SK-N-SH (cell line): ENCODE measurements around the gene CXCL3. TPM values are rescaled to one million over a fixed set of nuclear protein-coding genes. Genes with fewer than 3 reads are reported as not detected.

Source experiments
- CTCF ChIA-PET: fragments of 300-600, 350-600 bp; formaldehyde crosslinking; extraction: SDS; loops from one replicate; lab custom pipeline; 2021; lab: Yijun Ruan, JAX
- POLR2A ChIA-PET: fragments of 350-600 bp; sonication (Branson Sonifier 250); formaldehyde crosslinking; extraction: SDS; loops from one replicate; lab custom pipeline; 2020; ENCODE audit warnings: antibody characterized with exemption, inconsistent platforms; lab: Yijun Ruan, JAX
- DNase-seq: peaks from one replicate; pipeline ENCODE4 v3.0.0; 2012
- H2AFZ ChIP-seq: fragments of 200-600 bp; sonication (generic); 2 replicates; pipeline ENCODE4 v1.8.1; 2016; ENCODE audit warnings: antibody characterized with exemption, mild to moderate bottlenecking, low read depth
- H3F3A ChIP-seq: fragments of 200-600 bp; sonication (generic); replicated peaks from 2 replicates; pipeline ENCODE3; 2016; ENCODE audit warnings: antibody characterized with exemption, mild to moderate bottlenecking; ENCODE audit not compliant: insufficient read depth
- H3K27ac ChIP-seq, 2 experiments: fragments of 200-500 bp in 1 of 2; fragments of 200-600 bp in 1 of 2; sonication (Bioruptor generic) in 1 of 2; sonication (generic), shearing (Covaris generic) in 1 of 2; 2 replicates each; pipeline versions ENCODE4 v1.5.1 to v1.6.1; 2014 to 2016; ENCODE audit warnings: low read depth in 2 of 2, inconsistent platforms in 1 of 2, low read length in 1 of 2, mild to moderate bottlenecking in 1 of 2, mixed read lengths in 1 of 2
- H3K27me3 ChIP-seq: fragments of 200-600 bp; sonication (generic), shearing (Covaris generic); 2 replicates; pipeline ENCODE4 v1.6.1; 2016; ENCODE audit warnings: mixed run types; ENCODE audit not compliant: insufficient read depth
- H3K36me3 ChIP-seq, 2 experiments: fragments of 200-500 bp in 1 of 2; fragments of 200-600 bp in 1 of 2; sonication (Bioruptor generic) in 1 of 2; sonication (generic) in 1 of 2; replicated peaks in 1 of 2; 2 replicates each; pipeline versions ENCODE3 to v1.5.1; 2014 to 2016; ENCODE audit warnings: low read length in 1 of 2, mild to moderate bottlenecking in 1 of 2; ENCODE audit not compliant: insufficient read depth in 2 of 2, control insufficient read depth in 1 of 2
- H3K4me1 ChIP-seq, 2 experiments: fragments of 200-500 bp in 1 of 2; fragments of 200-600 bp in 1 of 2; sonication (Bioruptor generic) in 1 of 2; sonication (generic), shearing (Covaris generic) in 1 of 2; 2 replicates each; pipeline versions ENCODE4 v1.5.1 to v1.6.1; 2014 to 2016; ENCODE audit warnings: low read depth in 1 of 2, low read length in 1 of 2, mixed run types in 1 of 2; ENCODE audit not compliant: insufficient read depth in 2 of 2, control insufficient read depth in 1 of 2
- H3K4me2 ChIP-seq: fragments of 200-600 bp; sonication (generic), shearing (Covaris generic); 2 replicates; pipeline ENCODE4 v1.6.1; 2017; ENCODE audit warnings: mixed run types
- H3K4me3 ChIP-seq, 2 experiments: fragments of 200-500 bp in 1 of 2; fragments of 200-600 bp in 1 of 2; sonication (Bioruptor generic) in 1 of 2; sonication (generic), shearing (Covaris generic) in 1 of 2; 2 replicates each; pipeline versions ENCODE4 v1.5.1 to v1.8.1; 2014 to 2016; ENCODE audit warnings: low read depth in 2 of 2, inconsistent platforms in 1 of 2, low read length in 1 of 2, mild to moderate bottlenecking in 1 of 2, mixed read lengths in 1 of 2, moderate library complexity in 1 of 2
- H3K79me2 ChIP-seq: fragments of 200-600 bp; sonication (generic); 2 replicates; pipeline ENCODE4 v1.8.1; 2017; ENCODE audit warnings: mild to moderate bottlenecking; ENCODE audit not compliant: insufficient read depth
- H3K9ac ChIP-seq: fragments of 200-600 bp; sonication (generic); 2 replicates; pipeline ENCODE4 v1.6.1; 2017; ENCODE audit warnings: mixed run types
- H3K9me2 ChIP-seq: fragments of 200-600 bp; sonication (generic); 2 replicates; pipeline ENCODE4 v1.6.1; 2017; ENCODE audit warnings: mixed run types
- H3K9me3 ChIP-seq: fragments of 200-600 bp; sonication (generic); 2 replicates; pipeline ENCODE4 v1.6.1; 2017; ENCODE audit warnings: mixed run types, mild to moderate bottlenecking, moderate library complexity
- H4K20me1 ChIP-seq: fragments of 200-600 bp; sonication (generic); 2 replicates; pipeline ENCODE4 v1.6.1; 2017; ENCODE audit warnings: mild to moderate bottlenecking, mixed run types; ENCODE audit not compliant: insufficient read depth
- CHD2 ChIP-seq: fragments of 150-350 bp; IDR thresholded peaks from 2 replicates; pipeline ENCODE4 v1.6.1; 2018; ENCODE audit warnings: low read length; ENCODE audit not compliant: partially characterized antibody
- CTCF ChIP-seq: fragments of 200-600 bp; sonication (generic); IDR thresholded peaks from 2 replicates; pipeline ENCODE4 v1.6.1; 2017; ENCODE audit warnings: antibody characterized with exemption, mild to moderate bottlenecking, moderate library complexity
- ELF1 ChIP-seq: IDR thresholded peaks from 2 replicates; pipeline ENCODE4 v1.4.0; 2012
- FOSL2 ChIP-seq: IDR thresholded peaks from 2 replicates; pipeline ENCODE4 v1.4.0; 2012; ENCODE audit warnings: low read depth, mild to moderate bottlenecking, moderate library complexity, borderline replicate concordance
- FOXJ3 ChIP-seq: sonication (generic); formaldehyde crosslinking; IDR thresholded peaks from 2 replicates; pipeline ENCODE4 v1.5.1; 2020; ENCODE audit warnings: mild to moderate bottlenecking, missing genetic modification reagents
- FOXM1 ChIP-seq: IDR thresholded peaks from 2 replicates; pipeline ENCODE4 v1.4.0; 2012; ENCODE audit warnings: low read depth, mild to moderate bottlenecking
- JUND ChIP-seq: IDR thresholded peaks from 2 replicates; pipeline ENCODE4 v1.4.0; 2012
- MEF2A ChIP-seq: IDR thresholded peaks from 2 replicates; pipeline ENCODE4 v1.4.0; 2012; ENCODE audit warnings: low read depth, borderline replicate concordance
- MXI1 ChIP-seq: IDR thresholded peaks from 2 replicates; pipeline ENCODE4 v1.6.1; 2012; ENCODE audit warnings: mild to moderate bottlenecking, low read depth, low read length, improper control_type of control experiment
- NFIC ChIP-seq: IDR thresholded peaks from 2 replicates; pipeline ENCODE4 v1.4.0; 2012; ENCODE audit warnings: borderline replicate concordance
- RAD21 ChIP-seq: IDR thresholded peaks from 2 replicates; pipeline ENCODE4 v1.6.1; 2012; ENCODE audit warnings: mild to moderate bottlenecking, low read length
- RCOR1 ChIP-seq: fragments of 150-350 bp; IDR thresholded peaks from 2 replicates; pipeline ENCODE4 v1.6.1; 2017; ENCODE audit warnings: antibody characterized with exemption, low read length
- SMC3 ChIP-seq: IDR thresholded peaks from 2 replicates; pipeline ENCODE4 v1.6.1; 2012; ENCODE audit warnings: low read depth, low read length, improper control_type of control experiment
- WGBS: methylation state at CpG from one replicate; pipeline ENCODE4 v1.1.6; 2017; ENCODE audit warnings: low lambda C conversion rate; 5-methylcytosine and 5-hydroxymethylcytosine counted together
- polyA plus RNA-seq, 3 experiments: library from polyadenylated mRNA; depleted of rRNA; stranded (reverse); fragments of >200 nt; gene quantifications; 2 replicates each; pipeline ENCODE4 v1.2.3, GENCODE V29; 2012
- TF ChIP-seq, protein P1 (sequence below): IDR thresholded peaks from 2 replicates; pipeline ENCODE4 v1.6.1; 2012; ENCODE audit warnings: mild to moderate bottlenecking, low read depth, low read length, moderate library complexity
- TF ChIP-seq, protein P2 (sequence below): fragments of 150-350 bp; IDR thresholded peaks from 2 replicates; pipeline ENCODE4 v1.6.1; 2016; ENCODE audit warnings: mild to moderate bottlenecking, low read depth, low read length
- TF ChIP-seq, protein P3 (sequence below): IDR thresholded peaks from 2 replicates; pipeline ENCODE4 v1.4.0; 2012; ENCODE audit warnings: low read depth, borderline replicate concordance

CXCL3 gene
- polyA plus RNA-seq, 1 of the 3 experiments (the other 2 are of a cell fraction), result 0.31 TPM

DNA sequence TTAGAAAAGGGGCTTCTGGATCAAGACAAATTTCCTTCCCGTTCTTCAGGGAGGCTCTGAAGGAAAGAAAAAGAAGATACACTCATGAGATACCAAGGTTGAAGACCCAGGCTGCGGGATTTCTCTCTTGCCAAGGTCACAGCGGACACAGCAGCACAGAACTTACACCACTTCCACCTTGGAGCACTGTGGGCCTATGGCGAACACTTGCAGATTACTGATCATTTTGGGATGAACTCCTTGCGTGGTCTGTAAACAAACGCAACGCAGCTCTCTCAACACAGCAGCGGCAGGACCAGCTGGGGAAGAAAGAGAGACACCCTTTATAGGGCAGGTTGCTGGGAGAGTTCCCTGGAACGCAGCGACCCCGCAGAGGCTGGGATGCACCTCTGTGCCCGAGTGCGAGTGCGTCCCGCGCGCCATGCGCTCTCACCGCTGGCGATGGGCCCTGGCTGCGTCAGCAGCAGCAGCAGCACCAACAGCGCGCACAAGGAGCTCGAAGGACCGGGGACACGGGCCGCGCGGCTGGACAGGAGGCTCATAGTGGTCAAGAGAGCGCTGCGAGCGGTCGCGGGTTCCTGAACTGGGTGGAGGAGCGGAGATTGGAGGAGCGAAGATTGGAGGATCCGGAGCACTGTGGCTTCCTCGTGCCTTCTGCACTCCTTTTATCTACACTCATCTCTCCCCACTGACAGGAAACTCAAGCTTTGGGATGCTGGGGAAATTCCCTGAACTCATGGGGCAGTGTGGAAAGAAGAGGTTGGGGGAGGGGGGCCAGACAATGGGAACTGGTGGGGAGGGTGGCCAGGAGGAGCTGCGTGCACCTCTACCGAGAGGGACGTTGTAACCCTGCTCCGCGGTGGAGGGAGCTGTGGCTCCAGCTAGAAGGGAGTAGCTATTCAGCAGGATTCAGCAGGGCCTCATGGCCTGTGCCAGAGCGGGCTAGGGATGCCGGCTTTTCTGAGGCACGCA is 40.2 kb downstream of the CXCL3 start, which contains the start of gene CXCL5:
Gene CXCL5, minus strand, starts transcription at position 638 of the 972 bp plus-strand sequence. Its CDS starts 96 bp downstream, at position 542.
- ChIA-PET CTCF (no interaction called here), POLR2A (no interaction called here)
- Histone ChIP-seq H3K79me2 (no peaks in the 10 kb centered on the region), H3K27ac (no peak within 1 kb of the TSS), H3K9ac (no peak within 1 kb of the TSS), H2AFZ (peak within 1 kb of the TSS; percentile 63; the same call in 1 of the 2 replicates), H3K27me3 (peaks cover 40% of the 10 kb centered on the region; the same call in 1 of the 2 replicates), H3K36me3 (no peaks in the 10 kb centered on the region), H3F3A (no peaks in the 10 kb centered on the region), H4K20me1 (no peaks in the 10 kb centered on the region), H3K9me2 (no peaks in the 10 kb centered on the region), H3K4me2 (peak within 1 kb of the TSS; percentile 61), H3K9me3 (no peaks in the 10 kb centered on the region), H3K4me1 (no peaks in the 10 kb centered on the region), H3K4me3 (no peak within 1 kb of the TSS; a peak in 2 of 4 replicates)
- TF ChIP-seq MXI1 (no peak), RCOR1 (no peak)
- no peak for DNase-seq
- WGBS, result 2% methylated on average over 37 of the region's 46 CpGs

DNA sequence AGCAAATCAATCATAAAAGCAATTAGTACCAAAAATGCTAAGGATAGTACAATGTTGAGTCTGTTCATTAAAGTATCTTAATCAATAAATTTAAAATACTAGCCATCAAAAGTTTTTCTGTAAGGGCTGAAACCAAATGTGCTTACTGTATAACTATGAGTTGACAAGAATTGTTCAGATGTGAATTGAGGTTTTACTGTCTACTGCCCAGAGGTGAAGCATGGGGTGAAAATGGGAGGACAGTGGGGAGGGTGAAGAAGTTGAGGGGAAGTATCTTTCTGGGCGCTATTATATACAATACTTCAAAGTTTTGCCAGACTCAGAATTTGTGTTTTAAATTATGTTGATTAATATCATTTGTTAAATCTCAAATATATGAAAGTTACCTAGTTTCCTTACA is 46.4 kb downstream of the CXCL3 start:
- 0% methylated on average over 1 of the region's 1 CpG for WGBS
- no peak overlapping the region for H3K4me3 ChIP-seq
- H3K79me2 ChIP-seq, result no peaks in the 10 kb centered on the region
- H3K9me2 ChIP-seq, result no peaks in the 10 kb centered on the region
- H3K27me3 ChIP-seq, result peaks cover 24% of the 10 kb centered on the region; the same call in 1 of the 2 replicates
- no peaks in the 10 kb centered on the region for H3K9me3 ChIP-seq
- ChIA-PET CTCF (no interaction called here), POLR2A (no interaction called here)
- no peaks in the 10 kb centered on the region for H3K36me3 ChIP-seq
- DNase-seq, result no peak
- no peaks in the 10 kb centered on the region for H4K20me1 ChIP-seq
- H3F3A ChIP-seq, result no peaks in the 10 kb centered on the region
- no peak overlapping the region for H2AFZ ChIP-seq
- H3K9ac ChIP-seq, result no peak overlapping the region
- H3K4me1 ChIP-seq, result no peaks in the 10 kb centered on the region
- no peak overlapping the region for H3K4me2 ChIP-seq
- H3K27ac ChIP-seq, result no peak overlapping the region
- TF ChIP-seq, protein P1, sequence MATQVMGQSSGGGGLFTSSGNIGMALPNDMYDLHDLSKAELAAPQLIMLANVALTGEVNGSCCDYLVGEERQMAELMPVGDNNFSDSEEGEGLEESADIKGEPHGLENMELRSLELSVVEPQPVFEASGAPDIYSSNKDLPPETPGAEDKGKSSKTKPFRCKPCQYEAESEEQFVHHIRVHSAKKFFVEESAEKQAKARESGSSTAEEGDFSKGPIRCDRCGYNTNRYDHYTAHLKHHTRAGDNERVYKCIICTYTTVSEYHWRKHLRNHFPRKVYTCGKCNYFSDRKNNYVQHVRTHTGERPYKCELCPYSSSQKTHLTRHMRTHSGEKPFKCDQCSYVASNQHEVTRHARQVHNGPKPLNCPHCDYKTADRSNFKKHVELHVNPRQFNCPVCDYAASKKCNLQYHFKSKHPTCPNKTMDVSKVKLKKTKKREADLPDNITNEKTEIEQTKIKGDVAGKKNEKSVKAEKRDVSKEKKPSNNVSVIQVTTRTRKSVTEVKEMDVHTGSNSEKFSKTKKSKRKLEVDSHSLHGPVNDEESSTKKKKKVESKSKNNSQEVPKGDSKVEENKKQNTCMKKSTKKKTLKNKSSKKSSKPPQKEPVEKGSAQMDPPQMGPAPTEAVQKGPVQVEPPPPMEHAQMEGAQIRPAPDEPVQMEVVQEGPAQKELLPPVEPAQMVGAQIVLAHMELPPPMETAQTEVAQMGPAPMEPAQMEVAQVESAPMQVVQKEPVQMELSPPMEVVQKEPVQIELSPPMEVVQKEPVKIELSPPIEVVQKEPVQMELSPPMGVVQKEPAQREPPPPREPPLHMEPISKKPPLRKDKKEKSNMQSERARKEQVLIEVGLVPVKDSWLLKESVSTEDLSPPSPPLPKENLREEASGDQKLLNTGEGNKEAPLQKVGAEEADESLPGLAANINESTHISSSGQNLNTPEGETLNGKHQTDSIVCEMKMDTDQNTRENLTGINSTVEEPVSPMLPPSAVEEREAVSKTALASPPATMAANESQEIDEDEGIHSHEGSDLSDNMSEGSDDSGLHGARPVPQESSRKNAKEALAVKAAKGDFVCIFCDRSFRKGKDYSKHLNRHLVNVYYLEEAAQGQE, result no peak
- TF ChIP-seq FOXM1, result no peak
- no peak for TF ChIP-seq FOSL2
- no peak for TF ChIP-seq RAD21
- TF ChIP-seq, protein P2, sequence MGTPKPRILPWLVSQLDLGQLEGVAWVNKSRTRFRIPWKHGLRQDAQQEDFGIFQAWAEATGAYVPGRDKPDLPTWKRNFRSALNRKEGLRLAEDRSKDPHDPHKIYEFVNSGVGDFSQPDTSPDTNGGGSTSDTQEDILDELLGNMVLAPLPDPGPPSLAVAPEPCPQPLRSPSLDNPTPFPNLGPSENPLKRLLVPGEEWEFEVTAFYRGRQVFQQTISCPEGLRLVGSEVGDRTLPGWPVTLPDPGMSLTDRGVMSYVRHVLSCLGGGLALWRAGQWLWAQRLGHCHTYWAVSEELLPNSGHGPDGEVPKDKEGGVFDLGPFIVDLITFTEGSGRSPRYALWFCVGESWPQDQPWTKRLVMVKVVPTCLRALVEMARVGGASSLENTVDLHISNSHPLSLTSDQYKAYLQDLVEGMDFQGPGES, result no peak
- TF ChIP-seq MEF2A, result no peak
- no peak for TF ChIP-seq CHD2
- TF ChIP-seq, protein P3, sequence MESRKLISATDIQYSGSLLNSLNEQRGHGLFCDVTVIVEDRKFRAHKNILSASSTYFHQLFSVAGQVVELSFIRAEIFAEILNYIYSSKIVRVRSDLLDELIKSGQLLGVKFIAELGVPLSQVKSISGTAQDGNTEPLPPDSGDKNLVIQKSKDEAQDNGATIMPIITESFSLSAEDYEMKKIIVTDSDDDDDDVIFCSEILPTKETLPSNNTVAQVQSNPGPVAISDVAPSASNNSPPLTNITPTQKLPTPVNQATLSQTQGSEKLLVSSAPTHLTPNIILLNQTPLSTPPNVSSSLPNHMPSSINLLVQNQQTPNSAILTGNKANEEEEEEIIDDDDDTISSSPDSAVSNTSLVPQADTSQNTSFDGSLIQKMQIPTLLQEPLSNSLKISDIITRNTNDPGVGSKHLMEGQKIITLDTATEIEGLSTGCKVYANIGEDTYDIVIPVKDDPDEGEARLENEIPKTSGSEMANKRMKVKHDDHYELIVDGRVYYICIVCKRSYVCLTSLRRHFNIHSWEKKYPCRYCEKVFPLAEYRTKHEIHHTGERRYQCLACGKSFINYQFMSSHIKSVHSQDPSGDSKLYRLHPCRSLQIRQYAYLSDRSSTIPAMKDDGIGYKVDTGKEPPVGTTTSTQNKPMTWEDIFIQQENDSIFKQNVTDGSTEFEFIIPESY, result no peak
- TF ChIP-seq CTCF, result no peak
- TF ChIP-seq NFIC, result no peak
- no peak for TF ChIP-seq ELF1
- no peak for TF ChIP-seq JUND
- no peak for TF ChIP-seq SMC3
- TF ChIP-seq FOXJ3 (CRISPR knock-in tag), result no peak
